HT1080 (cell line): ENCODE measurements around the gene MYCBPAP. TPM values are rescaled to one million over a fixed set of nuclear protein-coding genes. Genes with fewer than 3 reads are reported as not detected.
A peak's percentile ranks its signal among the peaks of the same experiment; 100 is the strongest.

Source experiments
- DNase-seq: peaks from one replicate; pipeline ENCODE4 v3.0.0-alpha.2; 2015; ENCODE audit warnings: low read depth
- total RNA-seq: library from RNA; depleted of rRNA; stranded (reverse); fragments of >200 nt; shearing (Covaris generic); gene quantifications from 2 replicates; pipeline ENCODE4 v1.2.3, GENCODE V29; 2014

MYCBPAP gene
- total RNA-seq, 1 experiment from 2014 or later = not detected

GRCh38 chr17:50550661-50551432, 42.6 kb downstream of the MYCBPAP start:
- DNase-seq = peak; percentile 54

DNA sequence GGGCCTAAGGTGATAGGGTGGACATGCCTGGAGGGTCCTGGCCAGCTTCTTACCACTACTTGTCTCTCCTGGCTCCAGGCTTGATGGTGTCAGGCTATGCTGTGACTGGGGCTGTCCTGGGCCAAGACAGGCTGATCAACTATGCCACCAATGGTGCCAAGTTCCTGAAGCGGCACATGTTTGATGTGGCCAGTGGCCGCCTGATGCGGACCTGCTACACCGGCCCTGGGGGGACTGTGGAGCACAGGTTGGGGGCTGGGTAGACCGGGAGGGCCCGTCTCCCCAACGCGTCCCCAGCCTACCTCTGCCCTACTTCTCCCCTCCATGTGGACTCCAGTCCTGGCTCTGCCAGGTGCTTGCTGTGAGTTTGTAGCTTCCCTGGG, 43.2 kb downstream of the MYCBPAP start:
- DNase-seq = no peak

DNA sequence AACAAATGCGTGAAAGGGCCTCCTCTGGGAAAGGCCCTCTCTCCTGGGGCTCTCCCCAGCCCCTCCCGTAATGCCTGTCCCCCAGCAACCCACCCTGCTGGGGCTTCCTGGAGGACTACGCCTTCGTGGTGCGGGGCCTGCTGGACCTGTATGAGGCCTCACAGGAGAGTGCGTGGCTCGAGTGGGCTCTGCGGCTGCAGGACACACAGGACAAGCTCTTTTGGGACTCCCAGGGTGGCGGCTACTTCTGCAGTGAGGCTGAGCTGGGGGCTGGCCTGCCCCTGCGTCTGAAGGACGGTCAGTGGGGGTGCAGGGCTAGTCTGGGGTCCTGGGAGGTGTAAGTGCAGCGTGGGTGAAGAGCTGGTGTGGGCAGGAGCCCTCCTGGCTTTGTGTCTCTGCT, 43.6 kb downstream of the MYCBPAP start:
- no peak for DNase-seq

DNA sequence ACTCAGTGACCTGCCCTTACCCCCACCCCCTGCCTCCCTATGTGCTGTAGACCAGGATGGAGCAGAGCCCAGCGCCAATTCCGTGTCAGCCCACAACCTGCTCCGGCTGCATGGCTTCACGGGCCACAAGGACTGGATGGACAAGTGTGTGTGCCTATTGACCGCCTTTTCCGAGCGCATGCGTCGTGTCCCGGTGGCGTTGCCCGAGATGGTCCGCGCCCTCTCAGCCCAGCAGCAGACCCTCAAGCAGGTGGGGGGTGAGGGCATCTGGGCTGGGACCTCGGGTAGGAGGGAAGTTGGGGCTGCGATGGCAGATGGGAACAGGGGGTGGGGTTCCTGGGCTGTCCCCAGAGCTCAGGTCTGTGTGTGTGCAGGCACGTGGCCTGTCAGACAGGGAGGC, 46.0 kb downstream of the MYCBPAP start:
- DNase-seq = no peak

DNA sequence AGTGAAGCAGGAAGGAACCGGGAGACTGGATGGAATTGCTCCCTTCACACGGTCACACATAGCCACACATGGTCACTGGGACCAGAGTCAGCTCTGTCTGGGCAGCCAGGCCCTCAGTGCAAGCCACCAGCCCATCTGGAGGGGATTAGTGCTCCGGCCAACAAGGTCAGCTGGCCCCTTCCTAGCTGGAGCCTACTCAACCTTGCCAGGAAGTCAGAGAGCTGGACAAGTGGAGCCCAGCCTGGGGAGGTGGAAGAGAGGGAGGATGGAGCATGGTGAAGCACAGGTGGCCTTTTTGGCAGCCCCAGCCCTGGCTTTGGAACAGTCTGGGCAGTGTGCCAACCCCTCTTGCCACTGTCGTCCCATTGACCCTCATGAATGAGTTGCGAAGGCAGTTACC, 48.6 kb downstream of the MYCBPAP start:
- DNase-seq = no peak

GRCh38 chr17:50557630-50558029, 49.4 kb downstream of the MYCBPAP start:
- no peak for DNase-seq

- DNase-seq = no peak
These were observed 49.9 kb downstream of the MYCBPAP start for GRCh38 chr17:50558091-50558490.

- no peak for DNase-seq
These were observed 50.3 kb downstream of the MYCBPAP start for GRCh38 chr17:50558581-50558940.

GRCh38 chr17:50558941-50559614, 50.8 kb downstream of the MYCBPAP start:
- DNase-seq = no peak

DNA sequence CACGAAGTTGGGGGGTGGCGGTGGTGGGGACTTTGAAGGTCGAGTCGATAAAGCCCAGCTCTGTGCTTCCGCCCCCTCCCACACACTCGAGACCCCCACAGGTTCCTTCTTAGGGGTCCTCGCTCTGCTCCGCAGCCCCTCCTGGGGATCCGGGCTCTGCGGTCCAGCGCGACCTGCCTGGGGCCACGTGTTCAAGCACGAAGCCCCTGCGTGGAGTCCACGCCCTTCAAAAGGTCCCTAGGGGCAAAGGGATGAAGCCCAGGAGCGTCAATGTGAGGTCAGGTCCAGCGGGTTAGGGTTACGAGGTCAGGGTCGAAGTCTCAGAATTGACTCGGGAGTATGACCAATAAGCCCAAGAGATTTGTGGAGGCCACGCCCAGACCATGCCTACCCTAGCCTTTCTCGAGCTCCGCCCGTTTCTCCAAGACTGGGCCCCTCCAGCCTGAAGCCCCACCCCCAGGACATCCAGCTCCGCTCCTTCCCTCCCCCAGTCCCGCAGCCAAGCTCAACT, 51.5 kb downstream of the MYCBPAP start:
- no peak for DNase-seq

GRCh38 chr17:50560185-50560824, 52.1 kb downstream of the MYCBPAP start, which contains the start of gene CACNA1G:
TSS of gene CACNA1G (plus strand) at chr17:50560715. CDS start at chr17:50561460, 745 bp downstream.
- DNase-seq = peak; percentile 73

GRCh38 chr17:50560931-50561745, 52.9 kb downstream of the MYCBPAP start:
- DNase-seq = no peak

DNA sequence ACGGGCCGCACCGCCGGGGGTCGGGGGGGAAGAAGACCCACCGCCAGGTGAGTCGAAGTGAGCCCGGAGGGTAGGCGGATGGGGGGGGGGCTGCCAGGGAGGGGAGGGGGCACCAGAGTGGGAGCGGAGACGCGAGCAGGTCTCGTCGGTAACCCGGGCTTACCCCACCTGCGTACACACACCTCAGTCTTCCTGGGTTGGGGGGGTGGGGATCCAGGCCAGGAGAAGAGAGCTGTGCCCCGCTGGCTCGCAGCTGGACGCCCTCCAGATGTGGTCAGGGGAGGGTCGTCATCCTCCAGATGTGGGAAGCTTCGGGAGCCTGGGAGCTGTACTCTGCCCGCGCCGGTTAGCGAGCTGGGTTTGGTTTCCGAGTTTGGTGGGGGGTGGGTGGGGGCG, 53.5 kb downstream of the MYCBPAP start:
- DNase-seq = no peak

DNA sequence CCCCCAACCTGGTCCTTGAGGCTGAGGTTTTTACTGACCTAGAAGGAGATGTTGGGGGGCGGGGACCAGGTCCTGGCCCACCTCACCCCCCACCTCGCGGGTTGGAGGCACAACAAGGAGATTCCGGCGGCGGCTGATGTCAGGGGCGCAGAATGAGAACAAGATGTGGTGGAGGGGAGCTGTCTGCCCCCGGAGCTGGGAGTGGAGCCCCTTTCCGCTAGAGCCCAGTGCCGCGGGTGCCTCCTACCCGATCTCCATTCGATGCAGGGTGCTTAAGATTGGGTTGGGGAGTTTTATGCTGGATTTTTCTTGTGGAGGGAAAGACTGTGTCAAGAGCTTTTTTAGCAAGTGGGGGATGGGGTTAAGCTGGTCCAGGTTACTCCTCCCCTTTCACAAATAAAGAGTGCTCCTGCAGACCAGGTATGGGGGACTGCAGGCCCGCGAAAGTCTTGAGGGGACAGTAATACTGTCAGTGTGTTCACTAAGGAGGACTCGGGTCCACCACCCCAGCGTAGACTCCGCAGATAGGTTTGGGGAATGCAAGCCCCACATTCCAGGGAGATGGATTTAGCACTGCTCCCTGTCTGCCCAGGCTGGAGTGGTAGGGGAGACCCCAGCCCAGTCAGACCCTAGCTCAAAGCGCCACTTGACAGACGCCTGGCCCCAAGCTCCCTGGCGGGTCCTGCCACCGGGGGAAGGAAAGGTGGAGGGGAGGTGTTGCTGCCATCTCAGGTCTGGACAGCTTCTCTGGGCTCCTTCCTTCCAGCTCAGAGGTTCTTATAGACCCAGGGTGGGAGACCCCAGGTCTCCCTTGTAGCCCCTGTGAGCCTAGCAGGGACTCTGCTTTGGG, 54.2 kb downstream of the MYCBPAP start:
- DNase-seq = no peak

- no peak for DNase-seq
These were observed 54.9 kb downstream of the MYCBPAP start for GRCh38 chr17:50563092-50563511.

DNA sequence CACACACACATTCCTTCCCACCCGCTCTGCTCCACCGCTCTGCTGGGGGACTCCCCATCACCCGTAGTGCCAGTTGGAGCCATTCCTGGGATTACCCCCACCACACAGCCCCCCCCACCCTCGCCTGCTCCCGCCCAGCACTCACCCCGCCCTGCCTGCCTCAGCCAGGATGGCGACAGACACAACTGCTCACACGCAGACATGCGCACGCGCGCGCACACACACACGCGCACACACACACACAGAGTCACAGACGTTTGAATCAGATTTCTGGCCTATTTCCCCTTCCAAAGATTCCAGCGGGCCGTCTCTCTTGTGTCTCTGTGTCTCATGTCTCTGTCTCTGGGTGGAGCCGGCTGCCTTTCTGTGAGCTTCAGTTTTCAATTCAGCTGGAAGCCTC, 56.7 kb downstream of the MYCBPAP start:
- DNase-seq = no peak

- DNase-seq = peak; percentile 50
These were observed 57.4 kb downstream of the MYCBPAP start for GRCh38 chr17:50565402-50566350.

DNA sequence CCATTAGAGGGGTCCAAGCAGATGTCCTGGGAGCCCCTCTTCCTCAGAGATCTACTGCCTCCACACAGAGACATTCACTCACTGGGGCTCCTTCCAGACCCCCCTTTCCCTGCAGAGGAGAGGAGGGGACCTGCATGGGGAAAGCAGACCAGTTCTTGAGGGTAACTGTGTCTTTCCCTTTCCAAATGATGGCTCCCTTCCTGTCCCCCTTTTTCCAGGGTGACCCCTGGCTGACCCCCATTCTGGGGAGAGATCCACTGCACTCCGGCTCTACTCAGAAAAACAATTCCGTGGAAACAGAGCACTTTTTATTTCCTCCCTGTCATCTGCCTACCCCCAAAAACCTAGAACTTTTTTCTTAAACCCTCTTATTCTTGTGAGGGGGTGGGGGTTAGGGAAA, 58.6 kb downstream of the MYCBPAP start:
- DNase-seq = no peak

DNA sequence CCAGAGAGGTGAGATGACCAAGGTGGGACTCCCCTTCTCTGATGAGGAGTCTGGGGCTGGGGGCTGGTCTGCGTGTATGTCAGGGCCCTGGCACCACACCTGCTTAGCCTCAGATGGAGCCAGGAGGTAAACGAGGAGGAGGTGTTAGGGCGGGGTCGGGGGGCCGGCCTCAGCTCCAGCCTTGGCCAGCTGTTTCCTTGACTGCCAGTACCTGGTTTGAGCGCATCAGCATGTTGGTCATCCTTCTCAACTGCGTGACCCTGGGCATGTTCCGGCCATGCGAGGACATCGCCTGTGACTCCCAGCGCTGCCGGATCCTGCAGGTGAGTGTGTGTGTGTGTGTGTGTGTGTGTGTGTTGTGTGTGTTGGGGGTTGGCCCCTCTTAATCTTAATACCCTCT, 60.4 kb downstream of the MYCBPAP start:
- no peak for DNase-seq
